K562 (cell line): ENCODE data around the gene LRRC71. TPM values are rescaled to one million over a fixed set of nuclear protein-coding genes. Genes with fewer than 3 reads are reported as not detected.
A peak's percentile ranks its signal among the peaks of the same experiment; 100 is the strongest.

ENCODE experiments used
- ARID1B ChIP-seq: fragments of 450-650 bp; IDR thresholded peaks from 2 replicates; pipeline ENCODE4 v1.6.1; 2016; ENCODE audit warnings: antibody characterized with exemption, mild to moderate bottlenecking, inconsistent platforms
- CCNT2 ChIP-seq: IDR thresholded peaks from 2 replicates; pipeline ENCODE4 v1.6.1; 2011; ENCODE audit warnings: borderline replicate concordance, low read depth, mild to moderate bottlenecking, moderate library complexity, mixed read lengths, low read length; ENCODE audit not compliant: insufficient read length; ENCODE audit errors: extremely low read depth
- ELK3 ChIP-seq: fragments of 450-650 bp; formaldehyde crosslinking; IDR thresholded peaks from 2 replicates; pipeline ENCODE4 v1.4.0; 2020; ENCODE audit warnings: mild to moderate bottlenecking
- FOXA3 ChIP-seq, 2 experiments: fragments of 450-650 bp in 1 of 2; sonication (generic) in 1 of 2; formaldehyde crosslinking; IDR thresholded peaks in 1 of 2; conservative IDR thresholded peaks in 1 of 2; 2 replicates each; pipeline versions ENCODE4 v1.4.0 to v1.8.0; 2020 to 2022; ENCODE audit warnings: mild to moderate bottlenecking in 2 of 2, missing genetic modification reagents in 1 of 2
- HCFC1 ChIP-seq: IDR thresholded peaks from 2 replicates; pipeline ENCODE4 v1.6.1; 2012; ENCODE audit warnings: low read depth, low read length, improper control_type of control experiment
- MXI1 ChIP-seq: IDR thresholded peaks from 2 replicates; pipeline ENCODE4 v1.6.1; 2011; ENCODE audit warnings: low read depth, mild to moderate bottlenecking, improper control_type of control experiment, low read length
- POLR2AphosphoS5 ChIP-seq: IDR thresholded peaks from 2 replicates; pipeline ENCODE4 v1.6.1; 2011; ENCODE audit warnings: mild to moderate bottlenecking, low read depth, low read length, moderate library complexity; ENCODE audit not compliant: control insufficient read depth, insufficient read depth
- PPARD ChIP-seq: fragments of 250-450 bp; sonication (Bioruptor Pico); IDR thresholded peaks from 2 replicates; pipeline ENCODE4 v1.8.0; 2022; ENCODE audit warnings: inconsistent platforms, mild to moderate bottlenecking, moderate library complexity
- RFX5 ChIP-seq: IDR thresholded peaks from 2 replicates; pipeline ENCODE4 v1.6.1; 2011; ENCODE audit warnings: low read depth, mild to moderate bottlenecking, improper control_type of control experiment, low read length
- SMARCC2 ChIP-seq: fragments of 450-650 bp; IDR thresholded peaks from 2 replicates; pipeline ENCODE4 v1.6.1; 2017; ENCODE audit warnings: antibody characterized with exemption, moderate library complexity, mild to moderate bottlenecking, low read depth
- SMC3 ChIP-seq: conservative IDR thresholded peaks from 2 replicates; pipeline ENCODE4 v1.6.1; 2011; ENCODE audit warnings: low read depth, low read length, improper control_type of control experiment; ENCODE audit not compliant: insufficient read depth
- TEAD4 ChIP-seq, 2 experiments: sonication (generic) in 1 of 2; formaldehyde crosslinking in 1 of 2; IDR thresholded peaks; 2 replicates each; pipeline versions ENCODE4 v1.6.1 to v1.8.0; 2012 to 2022; ENCODE audit warnings: borderline replicate concordance in 1 of 2, inconsistent platforms in 1 of 2, low read length in 1 of 2, mild to moderate bottlenecking in 1 of 2, missing genetic modification reagents in 1 of 2
- ZNF184 ChIP-seq: sonication (generic); formaldehyde crosslinking; IDR thresholded peaks from 2 replicates; pipeline ENCODE4 v1.5.0; 2020; ENCODE audit warnings: missing genetic modification reagents
- ZNF232 ChIP-seq: sonication (generic); formaldehyde crosslinking; IDR thresholded peaks from 2 replicates; pipeline ENCODE4 v1.8.0; 2022; ENCODE audit warnings: mild to moderate bottlenecking, missing genetic modification reagents
- ZNF518B ChIP-seq: fragments of 250-450 bp; sonication (Bioruptor Pico); IDR thresholded peaks from 2 replicates; pipeline ENCODE4 v1.5.0; 2021; ENCODE audit warnings: mild to moderate bottlenecking, moderate library complexity
- ZNF766 ChIP-seq: fragments of 200-800 bp; sonication (Bioruptor generic); conservative IDR thresholded peaks from 2 replicates; pipeline ENCODE4 v1.6.1; 2016; ENCODE audit warnings: missing genetic modification characterization, missing compliant biosample characterization
- polyA plus RNA-seq, 8 experiments: library from polyadenylated mRNA; depleted of rRNA in 4 of 8; stranded (reverse) in 5 of 8; unstranded in 3 of 8; fragments of >200 nt; fragmentation: Nextera tagmentation in 2 of 8; fragmentation: Illumina TruSeq in 1 of 8; extraction: Ambion mirVana in 2 of 8; extraction: Trizol in 1 of 8; gene quantifications; 2 replicates each; pipeline versions ENCODE4 v1.2.1 to v1.2.3, GENCODE V29; 2011 to 2014; ENCODE audit warnings: inconsistent platforms in 1 of 8, missing spikeins in 1 of 8
- total RNA-seq, 7 experiments: library from RNA; depleted of rRNA in 6 of 7; stranded (reverse); fragments of >200 nt in 6 of 7; fragmentation: Illumina TruSeq in 2 of 7; extraction: Trizol in 2 of 7; gene quantifications; 2 replicates each; pipeline versions ENCODE4 v1.2.1 to v1.2.3, GENCODE V29; 2011 to 2021; ENCODE audit warnings: low replicate concordance in 1 of 7
- TF ChIP-seq, protein P1 (sequence below), 2 experiments: IDR thresholded peaks; 2 replicates each; pipeline ENCODE4 v1.6.1; 2011; ENCODE audit warnings: borderline replicate concordance in 1 of 2, control low read depth in 1 of 2, low read depth in 1 of 2, low read length in 1 of 2, mild to moderate bottlenecking in 1 of 2, mixed read lengths in 1 of 2, moderate library complexity in 1 of 2; ENCODE audit not compliant: insufficient read depth in 1 of 2, insufficient read length in 1 of 2, poor library complexity in 1 of 2, severe bottlenecking in 1 of 2; ENCODE audit errors: extremely low read depth in 1 of 2
- TF ChIP-seq, protein P2 (sequence below): fragments of 200-800 bp; sonication (Bioruptor generic); IDR thresholded peaks from 2 replicates; pipeline ENCODE4 v1.6.1; 2017; ENCODE audit warnings: missing genetic modification characterization, missing compliant biosample characterization

LRRC71 gene
- total and polyA plus RNA-seq, 9 of the 15 experiments (the other 6 are each of a cell fraction or from before 2014, with no cell fraction given): 0.06 to 1.2 (median 0.51) TPM; not detected in 1

- TF ChIP-seq, protein P1, sequence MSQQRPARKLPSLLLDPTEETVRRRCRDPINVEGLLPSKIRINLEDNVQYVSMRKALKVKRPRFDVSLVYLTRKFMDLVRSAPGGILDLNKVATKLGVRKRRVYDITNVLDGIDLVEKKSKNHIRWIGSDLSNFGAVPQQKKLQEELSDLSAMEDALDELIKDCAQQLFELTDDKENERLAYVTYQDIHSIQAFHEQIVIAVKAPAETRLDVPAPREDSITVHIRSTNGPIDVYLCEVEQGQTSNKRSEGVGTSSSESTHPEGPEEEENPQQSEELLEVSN (IDR thresholded peaks at IDR 0.05; ENCODE audit: borderline replicate concordance in 1 of 2, extremely low read depth in 1 of 2, insufficient read depth in 1 of 2, insufficient read length in 1 of 2, low read depth in 1 of 2, low read length in 1 of 2, poor library complexity in 1 of 2, severe bottlenecking in 1 of 2): peak; percentile 73 to 78
- 0 out of 2 replicates have a peak, but pooled peaks have one; percentile 33 for TF ChIP-seq POLR2AphosphoS5
- no peak for TF ChIP-seq ELK3
- TF ChIP-seq ZNF184: no peak
- no peak for TF ChIP-seq SMC3
- peak; percentile 90 for TF ChIP-seq ARID1B
- peak; percentile 36 for TF ChIP-seq CCNT2
- no peak for TF ChIP-seq ZNF518B
- peak; percentile 50 for TF ChIP-seq TEAD4 (IDR thresholded peaks at IDR 0.05; ENCODE audit: low read length)
- no peak for TF ChIP-seq TEAD4 (CRISPR knock-in tag; IDR thresholded peaks at IDR 0.05; ENCODE audit: borderline replicate concordance)
- TF ChIP-seq SMARCC2: peak; percentile 69
- TF ChIP-seq PPARD (CRISPR knock-in tag): no peak
- no peak for TF ChIP-seq FOXA3 (CRISPR knock-in tag; conservative IDR thresholded peaks at IDR 0.05 in 1 of 2, IDR thresholded peaks at IDR 0.05 in 1 of 2)
- TF ChIP-seq ZNF232 (CRISPR knock-in tag): no peak
- TF ChIP-seq MXI1: no peak
- TF ChIP-seq, protein P2, sequence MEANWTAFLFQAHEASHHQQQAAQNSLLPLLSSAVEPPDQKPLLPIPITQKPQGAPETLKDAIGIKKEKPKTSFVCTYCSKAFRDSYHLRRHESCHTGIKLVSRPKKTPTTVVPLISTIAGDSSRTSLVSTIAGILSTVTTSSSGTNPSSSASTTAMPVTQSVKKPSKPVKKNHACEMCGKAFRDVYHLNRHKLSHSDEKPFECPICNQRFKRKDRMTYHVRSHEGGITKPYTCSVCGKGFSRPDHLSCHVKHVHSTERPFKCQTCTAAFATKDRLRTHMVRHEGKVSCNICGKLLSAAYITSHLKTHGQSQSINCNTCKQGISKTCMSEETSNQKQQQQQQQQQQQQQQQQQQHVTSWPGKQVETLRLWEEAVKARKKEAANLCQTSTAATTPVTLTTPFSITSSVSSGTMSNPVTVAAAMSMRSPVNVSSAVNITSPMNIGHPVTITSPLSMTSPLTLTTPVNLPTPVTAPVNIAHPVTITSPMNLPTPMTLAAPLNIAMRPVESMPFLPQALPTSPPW (CRISPR knock-in tag): peak; percentile 95
- no peak for TF ChIP-seq RFX5
- TF ChIP-seq HCFC1: no peak
- TF ChIP-seq ZNF766 (CRISPR knock-in tag): 0 out of 2 replicates have a peak, but pooled peaks have one; percentile 57
These were observed 6.0 kb upstream of the LRRC71 start (continued) for GRCh38 chr1:156914440-156914856.
